Mucosa of rectum (tissue), 2 donors: ENCODE measurements around the gene STRN.

Source experiments
- H3K27ac ChIP-seq, 2 donors: one replicate each; pipeline ENCODE4 v1.7.0; 2013; ENCODE audit warnings: inconsistent platforms in 2 of 2, low read depth in 2 of 2, low read length in 2 of 2
- H3K27me3 ChIP-seq, 2 donors: one replicate each; pipeline ENCODE4 v1.7.0; 2013; ENCODE audit warnings: low read length in 2 of 2; ENCODE audit not compliant: control insufficient read depth in 2 of 2, insufficient read depth in 2 of 2
- H3K36me3 ChIP-seq, 2 donors: one replicate each; pipeline ENCODE4 v1.7.0; 2013; ENCODE audit warnings: low read length in 2 of 2; ENCODE audit not compliant: control insufficient read depth in 2 of 2, insufficient read depth in 2 of 2
- H3K4me1 ChIP-seq, 2 donors: one replicate each; pipeline ENCODE4 v1.7.0; 2013; ENCODE audit warnings: low read length in 2 of 2, mild to moderate bottlenecking in 1 of 2; ENCODE audit not compliant: control insufficient read depth in 2 of 2, insufficient read depth in 2 of 2
- H3K4me3 ChIP-seq, 2 donors: one replicate each; pipeline ENCODE4 v1.7.0; 2013; ENCODE audit warnings: low read length in 2 of 2
- H3K9ac ChIP-seq, 2 donors: one replicate each; pipeline ENCODE4 v1.7.0; 2013; ENCODE audit warnings: low read length in 2 of 2, low read depth in 1 of 2, mild to moderate bottlenecking in 1 of 2
- H3K9me3 ChIP-seq, 2 donors: one replicate each; pipeline ENCODE4 v1.7.0; 2013; ENCODE audit warnings: low read length in 2 of 2; ENCODE audit not compliant: control insufficient read depth in 2 of 2
- donor health status: healthy.
- donor health status: Normal muscosa, but diverticular disease.

STRN gene

DNA sequence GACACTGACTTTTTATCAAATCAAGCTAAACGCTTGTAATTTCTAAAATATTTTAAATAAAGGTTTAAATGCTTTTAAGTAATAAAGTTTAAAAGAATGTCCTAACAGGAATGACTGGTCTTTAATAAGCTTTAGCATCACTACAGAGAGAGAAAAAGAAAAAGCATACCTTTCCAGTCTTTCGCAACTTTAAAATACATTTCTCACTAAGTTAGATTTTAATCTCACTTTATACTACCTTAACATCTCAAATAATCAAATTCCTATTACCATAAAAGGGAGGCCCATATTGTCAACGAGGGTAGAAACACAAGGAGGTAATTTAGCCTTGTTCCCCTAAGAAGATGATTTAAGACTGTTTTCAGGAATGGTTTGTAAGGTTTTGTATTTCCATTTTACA lies 80.7 kb downstream of the STRN start:
- Histone ChIP-seq H3K4me1 (peaks cover under 1 to 3% of the 10 kb centered on the region in 2 donors), H3K4me3 (no peak overlapping the region), H3K9me3 (no peaks in the 10 kb centered on the region), H3K9ac (no peak overlapping the region), H3K27ac (no peak overlapping the region), H3K27me3 (no peaks in the 10 kb centered on the region), H3K36me3 (peaks cover 13 to 19% of the 10 kb centered on the region in 2 donors)

DNA sequence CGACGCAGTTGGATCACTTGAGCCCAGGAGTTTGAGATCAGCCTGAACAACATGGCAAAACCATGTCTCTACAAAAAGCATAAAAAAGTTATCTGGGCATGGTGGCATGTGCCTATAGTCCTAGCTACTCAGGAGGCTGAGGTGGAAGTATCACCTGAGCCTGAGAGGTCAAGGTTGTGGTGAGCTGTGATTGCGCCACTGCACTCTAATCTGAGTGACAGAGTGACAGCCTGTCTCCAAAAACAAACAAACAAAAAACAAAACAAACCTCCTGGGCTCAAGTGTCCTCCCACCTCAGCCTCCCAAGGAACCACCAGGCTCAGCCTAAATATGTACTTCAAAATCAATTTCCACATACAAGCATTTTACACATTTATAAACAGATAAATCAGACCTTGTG lies 83.8 kb downstream of the STRN start:
- Histone ChIP-seq H3K9ac (no peak overlapping the region), H3K4me3 (no peak overlapping the region), H3K36me3 (peaks cover 19 to 23% of the 10 kb centered on the region in 2 donors)

DNA sequence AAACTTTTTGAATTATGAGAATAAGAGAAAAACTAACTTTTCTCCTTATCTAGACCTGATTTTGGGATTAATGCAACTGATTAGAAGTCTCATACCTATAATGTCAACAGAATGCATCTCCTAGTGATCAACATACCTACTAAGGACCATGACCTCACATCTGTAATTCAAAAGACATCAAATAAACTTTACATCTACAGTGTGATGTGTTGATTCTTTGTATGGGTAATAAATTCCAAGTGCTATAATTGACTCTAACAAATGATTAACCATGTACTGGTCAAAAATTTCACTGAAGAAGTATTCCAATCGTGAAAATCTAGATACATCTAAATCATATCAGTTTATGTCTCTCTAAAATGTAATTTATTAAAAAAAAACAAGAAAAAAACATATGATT lies 84.5 kb downstream of the STRN start:
- Histone ChIP-seq H3K9ac (no peak overlapping the region), H3K4me1 (peaks cover 0 to 3% of the 10 kb centered on the region in 2 donors), H3K27ac (no peak overlapping the region), H3K27me3 (no peaks in the 10 kb centered on the region), H3K36me3 (peaks cover 23 to 26% of the 10 kb centered on the region in 2 donors), H3K4me3 (no peak overlapping the region), H3K9me3 (no peaks in the 10 kb centered on the region)

More for the DNA sequence above, 83.8 kb downstream of the STRN start:
- no peaks in the 10 kb centered on the region for H3K9me3 ChIP-seq
- H3K27me3 ChIP-seq: no peaks in the 10 kb centered on the region
- peaks cover 0 to 3% of the 10 kb centered on the region in 2 donors for H3K4me1 ChIP-seq
- H3K27ac ChIP-seq: no peak overlapping the region

DNA sequence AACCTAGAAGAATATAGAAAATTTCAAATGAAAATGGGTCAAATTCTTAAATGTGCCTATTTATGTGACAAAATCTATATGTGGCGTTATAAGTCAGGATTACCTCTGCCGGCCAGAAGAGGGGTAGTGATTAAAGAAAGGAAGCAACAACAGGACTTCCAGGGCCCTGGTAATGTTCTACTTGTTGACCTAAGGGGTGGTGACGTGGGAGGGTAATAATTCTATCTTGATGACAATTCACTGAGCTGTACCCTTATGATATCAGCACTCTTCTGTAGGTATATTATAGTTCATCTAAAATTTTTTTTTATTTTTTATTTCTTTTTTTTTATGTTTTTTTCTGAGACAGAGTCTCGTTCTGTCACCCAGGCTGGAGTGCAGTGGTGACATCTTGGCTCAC lies 87.9 kb downstream of the STRN start:
- H3K4me3 ChIP-seq: no peak overlapping the region
- H3K9ac ChIP-seq: no peak overlapping the region
- H3K36me3 ChIP-seq: peaks cover 29 to 30% of the 10 kb centered on the region in 2 donors
- H3K4me1 ChIP-seq: peaks cover 0 to 3% of the 10 kb centered on the region in 2 donors
- H3K27ac ChIP-seq: no peak overlapping the region
- H3K9me3 ChIP-seq: no peaks in the 10 kb centered on the region
- no peaks in the 10 kb centered on the region for H3K27me3 ChIP-seq

DNA sequence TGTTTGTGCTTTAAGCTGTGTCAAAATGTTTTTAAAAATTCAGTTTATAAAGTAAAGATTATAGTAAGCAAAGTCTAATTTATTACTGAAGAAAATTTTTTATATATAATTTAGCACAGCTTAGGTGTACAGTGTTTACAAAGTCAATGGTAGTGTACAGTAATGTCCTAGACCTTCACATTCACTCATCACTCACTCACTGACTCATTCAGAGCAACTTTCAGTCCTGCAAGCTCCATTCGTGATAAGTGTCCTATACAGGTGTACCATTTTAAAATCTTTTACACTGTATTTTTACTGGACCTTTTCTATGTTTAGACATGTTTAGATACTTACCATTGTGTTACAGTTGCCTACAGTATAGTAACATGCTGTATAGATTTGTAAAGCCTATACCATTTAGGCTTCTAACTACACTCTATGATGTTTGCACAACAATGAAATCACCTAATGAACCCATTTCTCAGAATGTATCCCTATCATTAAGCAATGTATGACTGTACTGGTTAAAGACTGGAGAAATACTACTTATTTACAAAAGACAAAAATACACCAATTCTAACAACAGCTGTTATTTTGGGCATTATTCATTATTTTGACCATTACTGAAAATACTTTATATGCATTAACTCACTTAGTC lies 95.1 kb downstream of the STRN start:
- H3K27ac ChIP-seq: no peak overlapping the region
- H3K9ac ChIP-seq: no peak overlapping the region
- no peak overlapping the region for H3K4me3 ChIP-seq
- H3K9me3 ChIP-seq: no peaks in the 10 kb centered on the region
- H3K4me1 ChIP-seq: no peaks in the 10 kb centered on the region
- no peaks in the 10 kb centered on the region for H3K27me3 ChIP-seq
- H3K36me3 ChIP-seq: peaks cover 39 to 46% of the 10 kb centered on the region in 2 donors

DNA sequence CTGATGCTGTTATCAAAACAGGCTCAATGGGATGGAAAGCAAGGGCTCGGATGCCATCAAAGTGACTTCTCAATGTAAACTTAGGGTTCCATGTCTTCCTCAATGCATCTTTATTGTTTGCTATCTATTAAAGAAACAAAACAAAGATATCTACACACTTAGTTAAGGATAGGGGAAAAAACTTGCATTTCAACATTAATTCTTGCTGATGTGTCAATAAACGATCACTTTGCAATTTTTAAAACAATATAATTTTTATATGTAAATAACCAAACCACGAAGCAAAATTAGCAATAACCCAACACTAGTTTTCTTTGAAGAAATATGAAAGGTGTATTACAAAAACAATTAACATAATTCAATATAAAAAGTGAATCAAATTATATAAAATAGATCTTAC lies 96.7 kb downstream of the STRN start:
- Histone ChIP-seq H3K9me3 (no peaks in the 10 kb centered on the region), H3K27ac (no peak overlapping the region), H3K4me3 (no peak overlapping the region), H3K4me1 (no peaks in the 10 kb centered on the region), H3K36me3 (peaks cover 32 to 36% of the 10 kb centered on the region in 2 donors), H3K9ac (no peak overlapping the region), H3K27me3 (no peaks in the 10 kb centered on the region)

DNA sequence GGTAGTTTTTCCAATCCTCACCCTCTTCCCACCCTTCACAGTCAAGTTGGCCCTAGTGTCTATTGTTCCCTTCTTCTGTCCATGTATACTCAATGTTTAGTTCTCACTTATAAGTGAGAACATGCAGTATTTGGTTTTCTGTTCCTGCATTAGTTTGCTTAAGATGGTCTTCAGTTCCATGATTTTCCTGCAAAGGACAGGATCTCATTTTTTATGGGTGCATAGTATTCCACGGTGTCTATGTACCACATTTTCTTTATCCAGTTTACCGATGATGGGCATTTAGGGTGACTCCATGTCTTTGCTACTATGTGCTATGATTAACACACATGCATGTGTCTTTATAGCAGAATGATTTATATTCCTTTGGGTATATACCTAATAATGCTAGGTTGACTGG lies 104.4 kb downstream of the STRN start:
- no peak overlapping the region for H3K4me3 ChIP-seq
- H3K27me3 ChIP-seq: no peaks in the 10 kb centered on the region
- peaks cover 5 to 13% of the 10 kb centered on the region in 2 donors for H3K36me3 ChIP-seq
- H3K4me1 ChIP-seq: peaks cover 0 to 17% of the 10 kb centered on the region in 2 donors
- H3K9me3 ChIP-seq: no peaks in the 10 kb centered on the region
- no peak overlapping the region for H3K27ac ChIP-seq
- no peak overlapping the region for H3K9ac ChIP-seq

DNA sequence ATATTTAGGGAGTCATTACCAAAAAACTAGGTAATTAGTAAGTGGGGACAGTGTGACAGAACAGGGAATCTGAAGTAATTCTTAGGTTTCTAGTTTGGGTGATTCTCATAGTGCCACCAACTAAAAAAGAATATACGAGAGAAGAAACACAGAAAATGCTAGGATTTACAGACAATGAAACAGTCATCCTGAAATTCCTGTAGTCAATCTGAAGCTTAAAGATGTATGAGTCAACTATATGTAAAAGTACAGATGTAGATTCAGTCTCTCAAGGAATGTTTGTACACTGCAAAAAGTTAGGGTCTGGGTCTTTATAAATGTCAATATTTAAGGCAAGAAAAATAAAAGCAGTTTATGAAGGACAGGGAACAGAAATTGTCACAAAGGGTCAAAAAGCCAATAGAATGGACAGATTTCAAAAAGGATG lies 107.0 kb downstream of the STRN start:
- Histone ChIP-seq H3K9me3 (no peaks in the 10 kb centered on the region), H3K9ac (peak overlapping the region in 1 of 2 donors; percentile 19), H3K27me3 (no peaks in the 10 kb centered on the region), H3K4me3 (no peak overlapping the region), H3K27ac (peak overlapping the region; percentile 46 to 66), H3K36me3 (peaks cover 11 to 23% of the 10 kb centered on the region in 2 donors), H3K4me1 (peaks cover 0 to 17% of the 10 kb centered on the region in 2 donors)

DNA sequence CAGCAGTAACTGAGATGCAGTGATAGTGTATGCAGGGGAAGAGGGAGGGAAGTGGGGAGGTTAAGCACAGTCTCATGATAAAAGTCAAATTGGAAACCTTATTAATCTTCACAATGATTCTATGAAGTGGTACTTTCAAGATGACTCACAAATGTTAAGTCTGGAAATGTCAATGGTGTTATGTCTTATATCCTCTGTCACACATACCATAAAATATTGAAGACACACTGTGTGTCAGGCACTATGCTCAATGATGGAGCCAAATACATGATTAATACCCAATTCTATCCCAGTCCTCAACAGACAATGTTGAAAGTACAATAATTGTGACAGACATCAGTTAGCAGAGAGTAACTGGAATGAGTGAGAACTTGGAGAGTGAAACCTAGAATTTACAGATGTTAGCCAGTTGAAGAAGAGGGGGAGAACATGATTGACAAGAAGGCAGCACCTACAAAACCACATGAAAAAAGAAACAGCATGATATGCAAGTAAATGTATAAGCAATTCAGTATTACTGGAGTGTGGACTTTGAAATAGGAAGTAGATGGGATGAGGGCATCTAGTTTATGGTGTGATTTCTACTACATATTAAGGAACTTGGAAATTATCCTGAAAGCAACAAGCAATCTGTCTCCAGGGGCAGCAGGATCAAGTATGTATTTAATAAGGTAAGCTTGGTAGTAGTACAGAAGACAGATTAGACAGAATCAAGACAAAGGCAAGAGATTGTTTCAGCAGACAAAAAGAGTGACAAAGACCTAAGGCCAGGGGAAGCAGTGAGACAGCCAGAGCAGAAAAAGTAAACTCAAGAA lies 107.6 kb downstream of the STRN start:
- Histone ChIP-seq H3K9me3 (no peaks in the 10 kb centered on the region), H3K4me1 (peaks cover 0 to 17% of the 10 kb centered on the region in 2 donors), H3K4me3 (no peak overlapping the region), H3K36me3 (peaks cover 10 to 19% of the 10 kb centered on the region in 2 donors), H3K27ac (peak overlapping the region; percentile 46 to 66), H3K27me3 (no peaks in the 10 kb centered on the region), H3K9ac (peak overlapping the region in 1 of 2 donors; percentile 19)

DNA sequence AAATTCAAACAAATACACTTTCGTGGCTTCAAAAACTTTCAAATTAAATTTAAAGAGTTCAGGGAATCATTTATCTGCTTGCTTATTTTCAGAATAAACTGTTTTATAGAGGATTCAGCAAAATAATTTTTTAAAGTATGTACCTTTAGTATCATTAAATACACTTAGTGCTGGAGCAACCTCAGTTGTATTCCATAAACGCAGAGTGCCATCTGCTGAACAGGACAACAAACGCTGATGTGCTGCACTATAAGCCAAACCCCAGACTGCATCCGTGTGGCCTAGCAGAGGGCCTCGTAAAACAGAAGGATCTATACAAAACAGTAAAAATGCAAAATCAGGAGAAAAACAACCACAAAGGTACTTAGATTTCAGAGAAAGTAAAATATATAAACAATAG lies 108.6 kb downstream of the STRN start:
- Histone ChIP-seq H3K9ac (no peak overlapping the region), H3K4me3 (no peak overlapping the region), H3K36me3 (peaks cover 10 to 19% of the 10 kb centered on the region in 2 donors), H3K9me3 (no peaks in the 10 kb centered on the region), H3K4me1 (peaks cover 0 to 17% of the 10 kb centered on the region in 2 donors), H3K27ac (no peak overlapping the region), H3K27me3 (no peaks in the 10 kb centered on the region)
